PC-3 (cell line): ENCODE results near the gene PLCE1. TPM values are rescaled to one million over a fixed set of nuclear protein-coding genes. Genes with fewer than 3 reads are reported as not detected.
A peak's percentile ranks its signal among the peaks of the same experiment; 100 is the strongest.

Experiments used
- ATAC-seq: fragments of 200-7000 bp; cut with Tn5 transposase; 2 replicates; pipeline ENCODE4 v1.9.1; 2020; ENCODE audit warnings: mild to moderate bottlenecking, moderate library complexity
- BruUV-seq: library from RNA; stranded (reverse); fragments of 400-500 nt; replicated peaks from 2 replicates; lab custom pipeline; 2021; lab: Mats Ljungman, UMichigan
- CTCF ChIA-PET: fragments of 300-600 bp; sonication (Branson Sonifier 250); formaldehyde crosslinking; loops from one replicate; lab custom pipeline; 2022; ENCODE audit warnings: antibody characterized with exemption; lab: Charles Lee
- POLR2A ChIA-PET: fragments of 300-600 bp; sonication (Branson Sonifier 250); formaldehyde crosslinking; loops from one replicate; lab custom pipeline; 2022; ENCODE audit warnings: antibody characterized with exemption; ENCODE audit not compliant: unreplicated experiment; lab: Charles Lee
- DNase-seq: peaks from one replicate; pipeline ENCODE4 v3.0.0-alpha.2; 2015
- H2AFZ ChIP-seq: fragments of 300-600 bp; sonication (generic); 2 replicates; pipeline ENCODE4 v1.6.0; 2016; ENCODE audit warnings: antibody characterized with exemption, low read length
- H3F3A ChIP-seq: fragments of 300-600 bp; sonication (generic); one replicate; pipeline ENCODE4 v1.6.0; 2017; ENCODE audit warnings: antibody characterized with exemption, low read length, control low read depth, mild to moderate bottlenecking; ENCODE audit not compliant: unreplicated experiment
- H3K27ac ChIP-seq: fragments of 300-600 bp; sonication (generic); 2 replicates; pipeline ENCODE4 v1.5.1; 2016; ENCODE audit warnings: mild to moderate bottlenecking, low read length
- H3K27me3 ChIP-seq: fragments of 300-600 bp; sonication (generic); 2 replicates; pipeline ENCODE4 v1.6.1; 2016; ENCODE audit warnings: low read length, mixed read lengths
- H3K36me3 ChIP-seq: fragments of 300-600 bp; sonication (generic); 2 replicates; pipeline ENCODE4 v1.6.1; 2016; ENCODE audit warnings: low read depth, mixed run types, low read length, mixed read lengths
- H3K4me1 ChIP-seq: fragments of 300-600 bp; sonication (generic); 2 replicates; pipeline ENCODE4 v1.5.1; 2016; ENCODE audit warnings: low read length; ENCODE audit not compliant: insufficient read depth
- H3K4me2 ChIP-seq: fragments of 300-600 bp; sonication (generic); 2 replicates; pipeline ENCODE4 v1.6.0; 2016; ENCODE audit warnings: low read length
- H3K4me3 ChIP-seq: fragments of 300-600 bp; sonication (generic); 2 replicates; pipeline ENCODE4 v1.5.1; 2016; ENCODE audit warnings: mild to moderate bottlenecking, low read length, mixed read lengths
- H3K79me2 ChIP-seq: fragments of 300-600 bp; sonication (generic); 2 replicates; pipeline ENCODE4 v1.6.1; 2017; ENCODE audit warnings: low read length, mixed read lengths
- H3K9ac ChIP-seq: fragments of 300-600 bp; sonication (generic); 2 replicates; pipeline ENCODE4 v1.6.0; 2016; ENCODE audit warnings: mild to moderate bottlenecking, low read length
- H3K9me2 ChIP-seq: fragments of 300-600 bp; sonication (generic); replicated peaks from 2 replicates; pipeline ENCODE4 v1.6.1; 2016; ENCODE audit warnings: mixed run types, low read length, mixed read lengths
- H3K9me3 ChIP-seq: fragments of 300-600 bp; sonication (generic); 2 replicates; pipeline ENCODE4 v1.6.1; 2016; ENCODE audit warnings: low read length, mixed read lengths
- H4K20me1 ChIP-seq: fragments of 300-600 bp; sonication (generic); 2 replicates; pipeline ENCODE4 v1.6.1; 2016; ENCODE audit warnings: low read length, mixed read lengths
- EZH2 ChIP-seq: fragments of 300-600 bp; sonication (generic); IDR thresholded peaks from one replicate; pipeline ENCODE4 v1.6.1; 2017; ENCODE audit warnings: antibody characterized with exemption, mild to moderate bottlenecking, low read length; ENCODE audit not compliant: unreplicated experiment
- EZH2phosphoT487 ChIP-seq: fragments of 300-600 bp; sonication (generic); IDR thresholded peaks from 2 replicates; pipeline ENCODE4 v1.6.1; 2018; ENCODE audit warnings: mild to moderate bottlenecking, antibody characterized with exemption, low read length, borderline replicate concordance
- intact Hi-C: fragments of 100-400 bp; cut with micrococcal nuclease; formaldehyde crosslinking; loops from 2 replicates; pipeline ENCODE4 v1.9.0; 2023
- total RNA-seq: library from RNA; depleted of rRNA; stranded (reverse); fragments of >200 nt; gene quantifications from 2 replicates; pipeline ENCODE4 v1.2.3, GENCODE V29; 2014
- TF ChIP-seq, protein P1 (sequence below): fragments of 300-600 bp; sonication (generic); conservative IDR thresholded peaks from 2 replicates; pipeline ENCODE4 v1.5.1; 2017; ENCODE audit warnings: antibody characterized with exemption, low read depth, mild to moderate bottlenecking, low read length

Gene PLCE1
- total RNA-seq, 1 experiment from 2014 or later: 11.4 TPM

GRCh38 chr10:94016727-94017714 lies 23.3 kb downstream of the PLCE1 start:
- Histone ChIP-seq H3F3A (no peaks in the 10 kb centered on the region), H3K9me2 (no peaks in the 10 kb centered on the region), H3K9me3 (no peaks in the 10 kb centered on the region), H3K79me2 (peaks cover 51% of the 10 kb centered on the region), H3K36me3 (no peaks in the 10 kb centered on the region), H3K4me2 (peak overlapping the region; percentile 35; the same call in 1 of the 2 replicates), H3K9ac (no peak overlapping the region), H3K27me3 (no peaks in the 10 kb centered on the region), H3K4me3 (no peak overlapping the region), H3K4me1 (peaks cover 40% of the 10 kb centered on the region), H4K20me1 (no peaks in the 10 kb centered on the region), H2AFZ (no peak overlapping the region), H3K27ac (no peak overlapping the region)
- DNase-seq: no peak
- no TSS peak for BruUV-seq
- intact Hi-C loops: no loop called here
- CTCF ChIA-PET: no interaction called here
- TF ChIP-seq, protein P1, sequence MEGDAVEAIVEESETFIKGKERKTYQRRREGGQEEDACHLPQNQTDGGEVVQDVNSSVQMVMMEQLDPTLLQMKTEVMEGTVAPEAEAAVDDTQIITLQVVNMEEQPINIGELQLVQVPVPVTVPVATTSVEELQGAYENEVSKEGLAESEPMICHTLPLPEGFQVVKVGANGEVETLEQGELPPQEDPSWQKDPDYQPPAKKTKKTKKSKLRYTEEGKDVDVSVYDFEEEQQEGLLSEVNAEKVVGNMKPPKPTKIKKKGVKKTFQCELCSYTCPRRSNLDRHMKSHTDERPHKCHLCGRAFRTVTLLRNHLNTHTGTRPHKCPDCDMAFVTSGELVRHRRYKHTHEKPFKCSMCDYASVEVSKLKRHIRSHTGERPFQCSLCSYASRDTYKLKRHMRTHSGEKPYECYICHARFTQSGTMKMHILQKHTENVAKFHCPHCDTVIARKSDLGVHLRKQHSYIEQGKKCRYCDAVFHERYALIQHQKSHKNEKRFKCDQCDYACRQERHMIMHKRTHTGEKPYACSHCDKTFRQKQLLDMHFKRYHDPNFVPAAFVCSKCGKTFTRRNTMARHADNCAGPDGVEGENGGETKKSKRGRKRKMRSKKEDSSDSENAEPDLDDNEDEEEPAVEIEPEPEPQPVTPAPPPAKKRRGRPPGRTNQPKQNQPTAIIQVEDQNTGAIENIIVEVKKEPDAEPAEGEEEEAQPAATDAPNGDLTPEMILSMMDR: no peak
- TF ChIP-seq EZH2phosphoT487 (no peak), EZH2 (no peak)
- no peak for ATAC-seq
- POLR2A ChIA-PET: no interaction called here

GRCh38 chr10:94018107-94018506 lies 24.4 kb downstream of the PLCE1 start:
- no peak overlapping the region for H3K4me2 ChIP-seq
- no peaks in the 10 kb centered on the region for H3K27me3 ChIP-seq
- H3K9me2 ChIP-seq: no peaks in the 10 kb centered on the region
- H3K4me1 ChIP-seq: peaks cover 29% of the 10 kb centered on the region
- H3K9me3 ChIP-seq: no peaks in the 10 kb centered on the region
- H2AFZ ChIP-seq: no peak overlapping the region
- H3K79me2 ChIP-seq: peaks cover 48% of the 10 kb centered on the region
- DNase-seq: no peak
- H3K4me3 ChIP-seq: no peak overlapping the region
- H3F3A ChIP-seq: no peaks in the 10 kb centered on the region
- ChIA-PET CTCF (no interaction called here), POLR2A (no interaction called here)
- H4K20me1 ChIP-seq: no peaks in the 10 kb centered on the region
- no peaks in the 10 kb centered on the region for H3K36me3 ChIP-seq
- no peak overlapping the region for H3K27ac ChIP-seq
- no peak overlapping the region for H3K9ac ChIP-seq
- TF ChIP-seq, protein P1: no peak
- TF ChIP-seq EZH2phosphoT487 (no peak), EZH2 (no peak)
- intact Hi-C loops: no loop called here
- ATAC-seq: no peak
- no TSS peak for BruUV-seq

DNA sequence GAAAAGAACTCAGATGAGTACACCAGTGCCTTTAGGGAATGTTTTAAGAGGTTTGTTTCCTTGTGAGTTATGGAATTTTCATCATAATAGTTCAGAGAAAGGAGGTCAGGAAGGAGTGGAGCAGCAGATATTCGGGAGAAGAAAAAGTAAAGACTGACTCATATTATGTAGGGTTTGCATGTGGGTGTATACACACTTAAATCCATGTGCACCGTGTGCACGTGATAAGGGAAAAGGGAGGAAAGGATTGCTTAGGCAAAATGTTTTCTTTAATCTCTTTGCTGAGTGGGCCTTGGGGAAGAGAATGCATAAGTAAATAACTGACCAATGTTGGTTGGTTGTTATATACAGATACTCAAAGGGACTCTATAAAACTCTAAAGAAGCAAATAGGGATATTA lies 30.2 kb downstream of the PLCE1 start:
- ATAC-seq: no peak
- Histone ChIP-seq H3K9ac (no peak overlapping the region), H3K79me2 (peaks cover 57% of the 10 kb centered on the region), H3K9me3 (0 out of 2 replicates have a peak, but pooled peaks cover 2% of the 10 kb centered on the region), H3K27ac (no peak overlapping the region), H4K20me1 (no peaks in the 10 kb centered on the region), H3K9me2 (no peaks in the 10 kb centered on the region), H3F3A (peaks cover 8% of the 10 kb centered on the region), H3K4me2 (no peak overlapping the region), H3K27me3 (no peaks in the 10 kb centered on the region), H2AFZ (no peak overlapping the region), H3K4me3 (no peak overlapping the region), H3K4me1 (peaks cover 10% of the 10 kb centered on the region), H3K36me3 (peaks cover 3% of the 10 kb centered on the region; the same call in 1 of the 2 replicates)
- DNase-seq: no peak
- TF ChIP-seq EZH2phosphoT487: no peak
- TF ChIP-seq EZH2: no peak
- TF ChIP-seq, protein P1: no peak
- ChIA-PET CTCF (no interaction called here), POLR2A (no interaction called here)
- intact Hi-C loops: no loop called here
- BruUV-seq: no TSS peak
